ENCODE data around the gene PPARD. TPM values are rescaled to one million over a fixed set of nuclear protein-coding genes. Genes with fewer than 3 reads are reported as not detected.
"Not testable (repeated sequence)": the region's sequence is repeated elsewhere in the genome, so short reads cannot be mapped to it uniquely, and the experiment has no call there.

The PPARD gene
- total and polyA plus RNA-seq, 8 donors: 2.6 to 34.6 (median 17.9) TPM

GRCh38 chr6:35428421-35429149, 86.2 kb downstream of the PPARD start:
- TF ChIP-seq EP300 (IDR thresholded peaks at IDR 0.05): no peak
- TF ChIP-seq POLR2A (IDR thresholded peaks at IDR 0.05): no peak
- TF ChIP-seq POLR2AphosphoS5 (IDR thresholded peaks at IDR 0.05): no peak
- no peak for TF ChIP-seq CTCF (IDR thresholded peaks at IDR 0.05)
- H3K36me3 ChIP-seq: peaks cover 33 to 48% (median 45%) of the 10 kb centered on the region in 4 donors
- WGBS, 5 donors: 68 to 78% (median 77%) methylated on average over 9 to 10 of the region's 10 CpGs
- H3K9me3 ChIP-seq: peaks cover 0 to 22% (median 13%) of the 10 kb centered on the region in 4 donors
- peaks cover 0 to 7% (median 2%) of the 10 kb centered on the region in 4 donors for H3K4me1 ChIP-seq
- DNase-seq: no peak
- intact Hi-C loops (cut with DNase I; ENCODE audit: low total_unique reads): no loop called here
- H3K27ac ChIP-seq: no peak overlapping the region
- no peaks in the 10 kb centered on the region for H3K27me3 ChIP-seq
- H3K4me3 ChIP-seq: no peak overlapping the region

- intact Hi-C loops (cut with DNase I; ENCODE audit: low total_unique reads): no loop called here
- no peak for DNase-seq
These were observed 87.1 kb downstream of the PPARD start for GRCh38 chr6:35429463-35429862.

GRCh38 chr6:35432291-35432690, 89.9 kb downstream of the PPARD start:
- peaks cover 0 to 22% (median 13%) of the 10 kb centered on the region in 4 donors for H3K9me3 ChIP-seq
- 54 to 62% (median 58%) methylated on average over 4 of the region's 4 CpGs for WGBS, 5 donors
- TF ChIP-seq CTCF (IDR thresholded peaks at IDR 0.05) (no peak), EP300 (IDR thresholded peaks at IDR 0.05) (no peak), POLR2AphosphoS5 (IDR thresholded peaks at IDR 0.05) (no peak), POLR2A (IDR thresholded peaks at IDR 0.05) (no peak)
- H3K36me3 ChIP-seq: peaks cover 0 to 11% (median 8%) of the 10 kb centered on the region in 4 donors
- DNase-seq: no peak
- no peak overlapping the region for H3K4me3 ChIP-seq
- peaks cover 0 to 5% (median 2%) of the 10 kb centered on the region in 4 donors for H3K4me1 ChIP-seq
- H3K27me3 ChIP-seq: no peaks in the 10 kb centered on the region
- H3K27ac ChIP-seq: no peak overlapping the region
- intact Hi-C loops (cut with DNase I; ENCODE audit: low total_unique reads): no loop called here

More at GRCh38 chr6:35429463-35429862, 87.1 kb downstream of the PPARD start:
- TF ChIP-seq EP300 (IDR thresholded peaks at IDR 0.05) (no peak), POLR2AphosphoS5 (IDR thresholded peaks at IDR 0.05) (no peak), POLR2A (IDR thresholded peaks at IDR 0.05) (no peak), CTCF (IDR thresholded peaks at IDR 0.05) (no peak)
- Histone ChIP-seq H3K9me3 (peaks cover 0 to 22% (median 13%) of the 10 kb centered on the region in 4 donors), H3K4me3 (no peak overlapping the region), H3K27me3 (no peaks in the 10 kb centered on the region), H3K36me3 (peaks cover 24 to 39% (median 36%) of the 10 kb centered on the region in 4 donors), H3K4me1 (peaks cover 0 to 7% (median 2%) of the 10 kb centered on the region in 4 donors), H3K27ac (no peak overlapping the region)
- 92 to 98% (median 95%) methylated on average over 2 of the region's 2 CpGs for WGBS, 5 donors

- DNase-seq; H3K4me3 ChIP-seq; H3K27ac ChIP-seq; H3K27me3 ChIP-seq; H3K4me1 ChIP-seq; H3K36me3 ChIP-seq; intact Hi-C loops (cut with DNase I; ENCODE audit: low total_unique reads): not testable (repeated sequence)
- 66 to 75% (median 70%) methylated on average over 3 of the region's 3 CpGs for WGBS, 5 donors
- peaks cover 0 to 22% (median 13%) of the 10 kb centered on the region in 4 donors for H3K9me3 ChIP-seq
These were observed 90.3 kb downstream of the PPARD start for GRCh38 chr6:35432702-35433101.
